ENCODE results near the gene TBC1D3B.
A peak's percentile ranks its signal among the peaks of the same experiment; 100 is the strongest.
"Not testable (repeated sequence)": the region's sequence is repeated elsewhere in the genome, so short reads cannot be mapped to it uniquely, and the experiment has no call there.

The TBC1D3B gene

GRCh38 chr17:36210439-36211211 is 34.2 kb upstream of the TBC1D3B start, which contains the start of gene CCL4L2:
Gene CCL4L2 (plus strand): TSS chr17:36211063.
- not testable (repeated sequence) for H3K79me2 ChIP-seq (ENCODE audit: insufficient read depth, low read length); H2AFZ ChIP-seq (ENCODE audit: low read depth, low read length); H3K36me3 ChIP-seq (ENCODE audit: insufficient read depth, low read length); H3K9me3 ChIP-seq (ENCODE audit: insufficient read depth, low read length, severe bottlenecking); H3K27me3 ChIP-seq (ENCODE audit: insufficient read depth, low read length, poor library complexity); H4K20me1 ChIP-seq (ENCODE audit: insufficient read depth, low read length); H3K9ac ChIP-seq (ENCODE audit: low read depth, low read length); H3K4me2 ChIP-seq (ENCODE audit: insufficient read depth, low read length); H3K4me1 ChIP-seq (ENCODE audit: insufficient read depth, low read length); DNase-seq; H3K4me3 ChIP-seq (ENCODE audit: low read depth in 1 of 2, low read length in 2 of 2)
- 0 out of 2 replicates have a peak within 1 kb of the TSS, but pooled peaks have one; percentile 34 for H3K27ac ChIP-seq (ENCODE audit: low read length)
- ATAC-seq (ENCODE audit: insufficient read depth, low read depth) = peak; percentile 52; the same call in 2 of the 3 replicates

GRCh38 chr17:36209575-36209974 is 33.1 kb upstream of the TBC1D3B start:
- Histone ChIP-seq H3K4me2 (ENCODE audit: insufficient read depth, low read length) (no peak overlapping the region), H3K4me1 (ENCODE audit: insufficient read depth, low read length) (peaks cover 9% of the 10 kb centered on the region)

GRCh38 chr17:36207383-36207782 is 30.9 kb upstream of the TBC1D3B start:
- H3K36me3 ChIP-seq (ENCODE audit: insufficient read depth, low read length); ATAC-seq (ENCODE audit: insufficient read depth, low read depth); H2AFZ ChIP-seq (ENCODE audit: low read depth, low read length); H3K4me2 ChIP-seq (ENCODE audit: insufficient read depth, low read length); H3K79me2 ChIP-seq (ENCODE audit: insufficient read depth, low read length); DNase-seq; H4K20me1 ChIP-seq (ENCODE audit: insufficient read depth, low read length); H3K27ac ChIP-seq (ENCODE audit: low read length); H3K9me3 ChIP-seq (ENCODE audit: insufficient read depth, low read length, severe bottlenecking); H3K9ac ChIP-seq (ENCODE audit: low read depth, low read length); H3K4me3 ChIP-seq (ENCODE audit: low read depth in 1 of 2, low read length in 2 of 2); H3K27me3 ChIP-seq (ENCODE audit: insufficient read depth, low read length, poor library complexity): not testable (repeated sequence)
- peaks cover 28% of the 10 kb centered on the region for H3K4me1 ChIP-seq (ENCODE audit: insufficient read depth, low read length)

More at GRCh38 chr17:36209575-36209974, 33.1 kb upstream of the TBC1D3B start:
- Histone ChIP-seq H2AFZ (ENCODE audit: low read depth, low read length) (no peak overlapping the region), H3K9ac (ENCODE audit: low read depth, low read length) (no peak overlapping the region), H3K36me3 (ENCODE audit: insufficient read depth, low read length) (no peaks in the 10 kb centered on the region), H3K27ac (ENCODE audit: low read length) (no peak overlapping the region), H3K79me2 (ENCODE audit: insufficient read depth, low read length) (no peaks in the 10 kb centered on the region), H4K20me1 (ENCODE audit: insufficient read depth, low read length) (no peaks in the 10 kb centered on the region), H3K9me3 (ENCODE audit: insufficient read depth, low read length, severe bottlenecking) (no peaks in the 10 kb centered on the region), H3K4me3 (ENCODE audit: low read depth in 1 of 2, low read length in 2 of 2) (no peak overlapping the region), H3K27me3 (ENCODE audit: insufficient read depth, low read length, poor library complexity) (no peaks in the 10 kb centered on the region)
- no peak for DNase-seq
- ATAC-seq (ENCODE audit: insufficient read depth, low read depth) = no peak
- TF ChIP-seq EZH2 (IDR thresholded peaks at IDR 0.05; ENCODE audit: borderline replicate concordance, low read depth, low read length, severe bottlenecking) (no peak), CTCF (IDR thresholded peaks at IDR 0.05; ENCODE audit: borderline replicate concordance, extremely low read depth, low read length, poor library complexity, severe bottlenecking) (no peak)

GRCh38 chr17:36206486-36206821 is 30.0 kb upstream of the TBC1D3B start:
- ATAC-seq (ENCODE audit: insufficient read depth, low read depth); H3K9ac ChIP-seq (ENCODE audit: low read depth, low read length); H3K4me2 ChIP-seq (ENCODE audit: insufficient read depth, low read length); H3K36me3 ChIP-seq (ENCODE audit: insufficient read depth, low read length); H2AFZ ChIP-seq (ENCODE audit: low read depth, low read length); H4K20me1 ChIP-seq (ENCODE audit: insufficient read depth, low read length); H3K79me2 ChIP-seq (ENCODE audit: insufficient read depth, low read length); H3K27ac ChIP-seq (ENCODE audit: low read length); H3K27me3 ChIP-seq (ENCODE audit: insufficient read depth, low read length, poor library complexity); H3K4me3 ChIP-seq (ENCODE audit: low read depth in 1 of 2, low read length in 2 of 2); H3K9me3 ChIP-seq (ENCODE audit: insufficient read depth, low read length, severe bottlenecking); DNase-seq: not testable (repeated sequence)
- H3K4me1 ChIP-seq (ENCODE audit: insufficient read depth, low read length) = peaks cover 38% of the 10 kb centered on the region

Data from DND-41 (cell line).